CD8-positive, alpha-beta memory T cell (primary cell): ENCODE results near the gene NCOR1. TPM values are rescaled to one million over a fixed set of nuclear protein-coding genes. Genes with fewer than 3 reads are reported as not detected.
A peak's percentile ranks its signal among the peaks of the same experiment; 100 is the strongest.
"Not testable (repeated sequence)": the region's sequence is repeated elsewhere in the genome, so short reads cannot be mapped to it uniquely, and the experiment has no call there.

Source experiments
- CTCF ChIA-PET: fragments of 350-600 bp; sonication (Branson Sonifier 250); formaldehyde crosslinking; loops from one replicate; lab custom pipeline; 2021; ENCODE audit warnings: antibody characterized with exemption; lab: Charles Lee
- POLR2A ChIA-PET: fragments of 350-600 bp; sonication (Branson Sonifier 250); formaldehyde crosslinking; loops from one replicate; lab custom pipeline; 2021; ENCODE audit warnings: antibody characterized with exemption; lab: Charles Lee
- DNase-seq, 5 donors: peaks; one replicate each; pipeline versions ENCODE4 v3.0.0 to v3.0.0-alpha.2; 2020 to 2022; ENCODE audit warnings: mixed read lengths in 1 of 5
- H3K27ac ChIP-seq: one replicate; pipeline ENCODE4 v1.7.0; 2013; ENCODE audit warnings: low read depth, mild to moderate bottlenecking, low read length, moderate library complexity
- H3K27me3 ChIP-seq: 2 replicates; pipeline ENCODE4 v1.7.0; 2013; ENCODE audit warnings: low read length, mild to moderate bottlenecking; ENCODE audit not compliant: insufficient read depth, poor library complexity, severe bottlenecking
- H3K36me3 ChIP-seq: 2 replicates; pipeline ENCODE4 v1.7.0; 2013; ENCODE audit warnings: mild to moderate bottlenecking, low read length, moderate library complexity; ENCODE audit not compliant: insufficient read depth
- H3K4me1 ChIP-seq: 2 replicates; pipeline ENCODE4 v1.7.0; 2013; ENCODE audit warnings: mild to moderate bottlenecking, low read length, moderate library complexity; ENCODE audit not compliant: insufficient read depth
- H3K4me3 ChIP-seq: 2 replicates; pipeline ENCODE4 v1.7.0; 2013; ENCODE audit warnings: mild to moderate bottlenecking, low read length
- H3K9me3 ChIP-seq: 2 replicates; pipeline ENCODE4 v1.7.0; 2013; ENCODE audit warnings: mild to moderate bottlenecking, low read length
- H3K27ac Mint-ChIP-seq, 8 donors: one replicate each; pipeline ENCODE4 v1.8.0; 2020 to 2021; ENCODE audit warnings: mixed read lengths in 8 of 8, mild to moderate bottlenecking in 6 of 8, inconsistent platforms in 3 of 8, moderate library complexity in 3 of 8
- H3K27me3 Mint-ChIP-seq, 2 donors: one replicate each; pipeline ENCODE4 v1.8.0; 2020 to 2021; ENCODE audit warnings: mixed read lengths in 2 of 2, mild to moderate bottlenecking in 1 of 2, moderate library complexity in 1 of 2
- H3K36me3 Mint-ChIP-seq, 3 donors: one replicate each; pipeline ENCODE4 v1.8.0; 2020 to 2021; ENCODE audit warnings: mixed read lengths in 3 of 3, inconsistent platforms in 1 of 3, mild to moderate bottlenecking in 1 of 3
- H3K4me1 Mint-ChIP-seq, 3 donors: one replicate each; pipeline ENCODE4 v1.8.0; 2020 to 2021; ENCODE audit warnings: mixed read lengths in 3 of 3, inconsistent platforms in 1 of 3, mild to moderate bottlenecking in 1 of 3
- H3K4me3 Mint-ChIP-seq, 7 donors: one replicate each; pipeline ENCODE4 v1.8.0; 2020 to 2021; ENCODE audit warnings: mixed read lengths in 7 of 7, mild to moderate bottlenecking in 6 of 7, moderate library complexity in 4 of 7, inconsistent platforms in 2 of 7
- H3K9me3 Mint-ChIP-seq, 5 donors: one replicate each; pipeline ENCODE4 v1.8.0; 2020 to 2022; ENCODE audit warnings: mixed read lengths in 5 of 5, mild to moderate bottlenecking in 3 of 5, moderate library complexity in 2 of 5, inconsistent platforms in 1 of 5
- polyA plus RNA-seq: library from polyadenylated mRNA; unstranded; fragments of 300-500 nt; fragmentation: Illumina TruSeq; gene quantifications from one replicate; pipeline ENCODE4 v1.2.3, GENCODE V29; 2021
- total RNA-seq, 2 experiments: library from RNA; stranded (reverse); gene quantifications; one replicate each; pipeline ENCODE4 v1.2.3, GENCODE V29; 2021

Gene NCOR1
- total and polyA plus RNA-seq, 3 experiments from 2014 or later, result 146 to 158 (median 147) TPM

DNA sequence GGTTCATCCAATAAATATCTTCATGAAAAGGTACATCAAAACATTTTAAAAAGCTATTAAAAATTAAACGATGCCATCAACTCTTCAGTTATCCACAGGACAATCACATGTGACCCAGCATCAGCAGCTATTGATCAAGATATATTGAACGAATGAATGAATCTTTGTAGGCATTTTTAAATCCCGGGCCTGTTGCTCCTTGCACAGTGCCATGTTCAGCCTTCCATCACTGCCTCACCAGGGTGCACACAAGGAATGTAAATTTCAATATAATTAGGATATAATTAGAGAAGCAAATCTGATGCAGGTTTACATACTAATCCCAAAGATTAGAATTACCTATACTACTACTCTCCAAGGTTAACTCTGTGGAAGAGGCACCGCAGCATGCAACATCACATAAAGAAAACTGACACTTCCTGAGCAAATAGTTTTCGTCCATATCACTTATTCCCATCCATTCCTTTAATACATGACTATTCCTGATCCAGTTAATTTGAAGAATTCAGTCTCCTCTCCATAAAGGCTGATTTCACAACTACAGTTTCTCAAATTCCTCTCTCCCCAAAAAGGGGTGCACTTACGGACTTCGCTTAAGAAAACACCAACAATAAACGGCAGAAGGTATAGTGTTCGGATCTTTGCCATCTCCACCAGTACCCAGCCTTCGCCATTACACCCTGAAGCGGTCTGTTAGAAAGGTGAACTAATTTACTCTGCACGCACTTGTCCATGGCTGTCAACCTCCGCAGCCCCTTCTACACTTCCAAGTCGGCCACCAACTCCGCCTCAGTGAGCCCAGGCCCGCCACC, 938 bp downstream of the NCOR1 start:
- Mint-ChIP-seq H3K4me3 (peak overlapping the region; percentile 90 to 98 (median 97)), H3K36me3 (peaks cover 0 to 17% (median 0%) of the 10 kb centered on the region in 3 donors), H3K27me3 (no peaks in the 10 kb centered on the region), H3K9me3 (no peaks in the 10 kb centered on the region), H3K4me1 (peaks cover 52 to 67% (median 52%) of the 10 kb centered on the region in 3 donors), H3K27ac (peak overlapping the region; percentile 59 to 95 (median 93))
- Histone ChIP-seq H3K27me3 (no peaks in the 10 kb centered on the region), H3K4me1 (peaks cover 36% of the 10 kb centered on the region), H3K27ac (peak overlapping the region; percentile 83), H3K4me3 (peak overlapping the region; percentile 91), H3K9me3 (no peaks in the 10 kb centered on the region), H3K36me3 (no peaks in the 10 kb centered on the region)
- CTCF ChIA-PET, result interaction anchor here (0.9 kb wide), 1 partner anchor 10 kb away, joined by 4 read pairs; no protein-coding TSS in a partner anchor
- DNase-seq, result no peak
- POLR2A ChIA-PET, result interaction anchor here (0.5 to 1.4 kb wide), 3 partner anchors 125 to 322 kb away, joined by 5 read pairs; partner anchors contain the start of gene UBB

DNA sequence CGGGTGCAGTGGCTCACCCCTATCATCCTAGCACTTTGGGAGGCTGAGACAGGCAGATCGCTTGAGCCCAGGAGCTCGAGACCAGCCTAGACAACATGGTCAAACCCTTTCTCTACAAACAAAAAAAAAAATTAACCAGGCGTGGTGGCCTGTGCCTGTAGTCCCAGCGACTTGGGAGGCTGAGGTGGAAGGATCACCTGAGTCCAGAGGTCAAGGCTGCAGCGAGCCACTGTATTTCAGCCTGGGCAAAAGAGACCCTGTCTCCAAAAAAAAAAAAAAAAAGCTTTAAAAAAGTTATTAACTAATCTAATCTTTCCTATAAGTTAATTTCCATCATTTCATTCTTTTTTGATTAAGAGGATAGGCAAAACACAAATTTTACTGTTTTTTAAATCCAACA, 2.5 kb downstream of the NCOR1 start:
- H3K9me3 ChIP-seq, result no peaks in the 10 kb centered on the region
- DNase-seq, result no peak
- H3K4me1 ChIP-seq, result peaks cover 31% of the 10 kb centered on the region
- no peaks in the 10 kb centered on the region for H3K27me3 Mint-ChIP-seq
- H3K9me3 Mint-ChIP-seq, result no peaks in the 10 kb centered on the region
- H3K27ac Mint-ChIP-seq, result peak overlapping the region in 6 of 8 donors; percentile 20 to 95 (median 58)
- peak overlapping the region in 6 of 7 donors; percentile 15 to 98 (median 93) for H3K4me3 Mint-ChIP-seq
- CTCF ChIA-PET, result no interaction called here
- POLR2A ChIA-PET, result interaction anchor here (0.6 to 1.2 kb wide), 2 partner anchors 11 to 1901 kb away, joined by 4 to 5 read pairs; no protein-coding TSS in a partner anchor
- peaks cover 45 to 71% (median 49%) of the 10 kb centered on the region in 3 donors for H3K4me1 Mint-ChIP-seq
- peaks cover 0 to 15% (median 0%) of the 10 kb centered on the region in 3 donors for H3K36me3 Mint-ChIP-seq
- no peak overlapping the region for H3K4me3 ChIP-seq
- no peaks in the 10 kb centered on the region for H3K36me3 ChIP-seq
- H3K27ac ChIP-seq, result no peak overlapping the region
- no peaks in the 10 kb centered on the region for H3K27me3 ChIP-seq

DNA sequence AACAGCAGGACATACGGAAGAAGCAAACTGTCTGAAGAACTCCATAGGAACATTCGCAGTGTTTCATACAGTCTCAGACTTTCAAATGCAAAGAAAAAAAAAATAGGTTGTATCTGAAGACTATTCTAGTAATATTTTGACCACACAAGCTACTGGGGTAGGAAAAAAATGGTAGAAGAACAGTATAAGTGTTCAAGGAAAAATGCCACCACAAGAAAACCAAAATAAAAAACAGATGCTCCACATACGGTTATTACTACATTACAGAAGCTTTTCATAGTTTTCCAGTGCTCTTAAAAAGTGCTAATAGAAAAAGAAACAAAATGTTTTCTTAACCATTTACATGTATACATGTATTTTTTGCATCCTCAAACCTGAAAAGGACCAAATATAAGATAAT, 3.7 kb downstream of the NCOR1 start:
- Histone ChIP-seq H3K27ac (no peak overlapping the region), H3K4me3 (no peak overlapping the region), H3K4me1 (peaks cover 28% of the 10 kb centered on the region), H3K36me3 (no peaks in the 10 kb centered on the region), H3K9me3 (no peaks in the 10 kb centered on the region), H3K27me3 (no peaks in the 10 kb centered on the region)
- peak overlapping the region in 5 of 8 donors; percentile 11 to 74 (median 26) for H3K27ac Mint-ChIP-seq
- H3K27me3 Mint-ChIP-seq, result no peaks in the 10 kb centered on the region
- CTCF ChIA-PET, result interaction anchor here (0.7 kb wide), 1 partner anchor 73 kb away, joined by 3 read pairs; no protein-coding TSS in a partner anchor
- H3K4me1 Mint-ChIP-seq, result peaks cover 43 to 69% (median 48%) of the 10 kb centered on the region in 3 donors
- H3K9me3 Mint-ChIP-seq, result no peaks in the 10 kb centered on the region
- H3K36me3 Mint-ChIP-seq, result peaks cover 0 to 7% (median 0%) of the 10 kb centered on the region in 3 donors
- no peak for DNase-seq
- POLR2A ChIA-PET, result interaction anchor here (0.7 kb wide), 1 partner anchor 9 kb away, joined by 3 read pairs; no protein-coding TSS in a partner anchor
- peak overlapping the region in 3 of 7 donors; percentile 17 to 68 (median 28) for H3K4me3 Mint-ChIP-seq

DNA sequence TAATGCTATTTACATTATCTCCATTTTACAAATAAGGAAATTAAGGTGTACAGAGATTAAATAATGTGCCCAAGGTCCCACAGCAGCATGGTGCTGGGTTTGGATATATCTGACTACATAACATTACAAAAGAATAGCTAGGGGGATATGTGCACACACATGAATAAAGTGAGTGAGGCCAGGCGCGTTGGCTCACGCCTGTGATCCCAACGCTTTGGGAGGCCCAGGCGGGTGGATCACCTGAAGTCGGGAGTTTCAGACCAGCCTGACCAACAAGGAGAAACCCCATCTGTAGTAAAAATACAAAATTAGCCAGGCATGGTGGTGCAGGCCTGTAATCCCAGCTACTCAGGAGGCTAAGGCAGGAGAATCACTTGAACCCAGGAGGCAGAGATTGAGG, 10.6 kb downstream of the NCOR1 start:
- H3K27ac ChIP-seq, H3K36me3 Mint-ChIP-seq, H3K9me3 ChIP-seq, DNase-seq, H3K9me3 Mint-ChIP-seq, H3K4me3 ChIP-seq, H3K27me3 ChIP-seq, H3K36me3 ChIP-seq, H3K27me3 Mint-ChIP-seq: not testable (repeated sequence)
- Mint-ChIP-seq H3K4me1 (peaks cover 63 to 79% (median 63%) of the 10 kb centered on the region in 3 donors), H3K4me3 (peak overlapping the region in 3 of 7 donors; percentile 3 to 19 (median 8)), H3K27ac (peak overlapping the region in 7 of 8 donors; percentile 14 to 74 (median 37))
- H3K4me1 ChIP-seq, result peaks cover 21% of the 10 kb centered on the region
- ChIA-PET POLR2A (interaction anchor here (1.8 kb wide), 1 partner anchor 11 kb away, joined by 6 read pairs; the partner anchor contains the start of gene NCOR1), CTCF (interaction anchor here (1.4 kb wide), 1 partner anchor 9 kb away, joined by 4 read pairs; no protein-coding TSS in a partner anchor)

DNA sequence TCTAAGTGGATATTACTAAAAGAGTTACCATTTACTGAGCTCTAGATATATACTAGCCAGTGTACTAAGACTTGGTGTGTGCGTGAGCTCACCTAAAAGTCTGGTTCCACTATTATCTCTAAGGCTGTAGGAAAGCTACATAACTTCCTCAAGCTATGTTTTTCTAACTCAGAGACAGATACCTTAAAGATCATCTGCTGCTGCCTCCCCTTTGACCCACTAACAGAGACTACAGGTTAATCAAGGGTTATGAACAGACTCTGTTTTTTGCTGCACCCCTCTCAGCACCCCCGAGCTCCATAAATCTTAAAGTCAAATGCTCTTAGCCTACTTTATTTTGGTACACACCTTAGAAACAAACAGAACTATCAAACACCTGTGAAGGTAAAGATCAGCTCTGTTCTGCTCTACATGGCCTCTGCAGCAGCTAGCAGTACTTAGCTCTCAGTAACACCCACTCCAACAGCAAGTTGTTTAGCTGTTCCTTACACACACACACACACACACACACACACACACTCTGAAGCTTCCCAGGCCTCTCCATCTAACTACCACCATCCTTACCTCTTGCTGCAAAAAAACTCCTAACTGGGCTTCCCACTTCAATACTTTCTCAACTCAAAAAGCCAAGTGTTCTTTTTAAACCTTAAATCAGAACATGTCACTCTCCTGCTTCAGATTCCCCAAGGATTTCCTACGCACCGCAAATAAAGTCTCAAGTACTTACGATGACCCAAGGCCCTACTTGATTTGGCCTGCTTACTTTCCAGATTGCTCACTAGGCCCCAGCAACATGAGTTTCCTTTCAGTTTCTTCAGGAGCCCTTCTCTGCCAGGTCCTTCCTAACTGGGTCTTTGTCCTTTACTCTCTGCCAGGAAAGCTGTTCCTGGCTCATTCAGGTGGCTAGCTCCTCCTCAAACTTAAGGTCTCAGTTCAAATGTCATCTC, 12.5 kb downstream of the NCOR1 start:
- Mint-ChIP-seq H3K36me3 (peaks cover 0 to 12% (median 1%) of the 10 kb centered on the region in 3 donors), H3K4me1 (peaks cover 69 to 83% (median 81%) of the 10 kb centered on the region in 3 donors), H3K4me3 (peak overlapping the region in 5 of 7 donors; percentile 26 to 65 (median 58)), H3K27ac (peak overlapping the region; percentile 30 to 93 (median 82))
- CTCF ChIA-PET, H3K36me3 ChIP-seq, H3K9me3 ChIP-seq, H3K27me3 ChIP-seq, H3K4me3 ChIP-seq, H3K27me3 Mint-ChIP-seq, H3K9me3 Mint-ChIP-seq, DNase-seq, H3K27ac ChIP-seq: not testable (repeated sequence)
- POLR2A ChIA-PET, result interaction anchor here (0.5 kb wide), 1 partner anchor 24 kb away, joined by 9 read pairs; no protein-coding TSS in a partner anchor
- H3K4me1 ChIP-seq, result peaks cover 29% of the 10 kb centered on the region

DNA sequence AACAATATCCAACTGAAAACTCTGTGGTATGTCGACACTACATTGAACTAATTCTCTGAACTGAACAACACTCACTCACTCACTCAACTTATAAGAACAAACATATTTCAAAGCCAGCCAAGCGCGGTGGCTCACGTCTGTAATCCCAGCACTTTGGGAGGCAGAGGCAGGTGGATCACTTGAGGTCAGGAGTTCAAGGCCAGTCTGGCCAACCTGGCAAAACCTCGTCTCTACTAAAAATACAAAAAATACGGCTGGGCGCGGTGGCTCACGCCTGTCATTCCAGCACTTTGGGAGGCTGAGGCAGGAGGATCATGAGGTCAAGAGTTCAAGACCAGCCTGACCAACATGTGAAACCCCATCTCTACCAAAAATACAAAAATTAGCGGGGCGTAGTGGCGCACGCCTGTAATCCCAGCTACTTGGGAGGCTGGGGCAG, 13.6 kb downstream of the NCOR1 start:
- H3K27me3 Mint-ChIP-seq, H3K36me3 ChIP-seq, H3K27me3 ChIP-seq, H3K9me3 Mint-ChIP-seq, DNase-seq, H3K4me3 ChIP-seq, H3K9me3 ChIP-seq, H3K27ac ChIP-seq: not testable (repeated sequence)
- Mint-ChIP-seq H3K4me3 (peak overlapping the region in 2 of 7 donors; percentile 6 to 44), H3K27ac (peak overlapping the region in 5 of 8 donors; percentile 17 to 82 (median 52)), H3K4me1 (peaks cover 65 to 83% (median 81%) of the 10 kb centered on the region in 3 donors), H3K36me3 (peaks cover 0 to 20% (median 4%) of the 10 kb centered on the region in 3 donors)
- ChIA-PET POLR2A (interaction anchor here (0.5 kb wide), 1 partner anchor 23 kb away, joined by 9 read pairs; no protein-coding TSS in a partner anchor), CTCF (interaction anchor here (0.6 kb wide), 1 partner anchor 13 kb away, joined by 3 read pairs; no protein-coding TSS in a partner anchor)
- H3K4me1 ChIP-seq, result peaks cover 29% of the 10 kb centered on the region

DNA sequence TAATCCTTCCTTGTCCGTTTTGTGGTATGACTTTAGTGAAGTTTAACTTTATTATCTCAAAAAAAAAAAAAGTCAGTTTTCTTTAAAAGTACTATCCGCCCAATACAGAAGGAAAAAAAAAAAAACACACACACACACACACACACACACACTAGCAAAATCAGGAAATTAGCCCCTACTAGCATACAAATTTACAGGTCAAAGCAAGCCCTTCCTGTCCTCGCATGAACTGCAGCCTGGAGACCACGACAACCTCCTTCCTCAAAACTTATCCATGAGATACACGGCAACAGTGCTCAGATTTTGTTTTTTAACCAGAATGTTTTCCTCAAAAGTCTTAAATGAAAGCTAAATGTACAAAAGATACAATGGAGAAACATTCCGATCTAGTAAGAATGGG, 16.2 kb downstream of the NCOR1 start:
- peak overlapping the region; percentile 5 to 94 (median 69) for H3K27ac Mint-ChIP-seq
- peaks cover 0 to 29% (median 7%) of the 10 kb centered on the region in 3 donors for H3K36me3 Mint-ChIP-seq
- POLR2A ChIA-PET, result interaction anchor here (0.7 kb wide), 1 partner anchor 23 kb away, joined by 4 read pairs; no protein-coding TSS in a partner anchor
- Histone ChIP-seq H3K4me1 (peaks cover 21% of the 10 kb centered on the region), H3K36me3 (no peaks in the 10 kb centered on the region), H3K27ac (no peak overlapping the region), H3K27me3 (no peaks in the 10 kb centered on the region), H3K9me3 (no peaks in the 10 kb centered on the region), H3K4me3 (no peak overlapping the region)
- H3K27me3 Mint-ChIP-seq, result no peaks in the 10 kb centered on the region
- no peaks in the 10 kb centered on the region for H3K9me3 Mint-ChIP-seq
- CTCF ChIA-PET, result no interaction called here
- DNase-seq, result no peak
- peaks cover 58 to 75% (median 72%) of the 10 kb centered on the region in 3 donors for H3K4me1 Mint-ChIP-seq
- H3K4me3 Mint-ChIP-seq, result peak overlapping the region in 6 of 7 donors; percentile 7 to 56 (median 39)
